SU-DHL-6 (cell line): ENCODE data around the gene PSME2.

Source experiments
- H2AFZ ChIP-seq: fragments of 200-600 bp; sonication (generic); 2 replicates; pipeline ENCODE4 v1.6.1; 2014; ENCODE audit warnings: low read depth, mild to moderate bottlenecking, moderate library complexity, mixed read lengths, antibody characterized with exemption, low read length; ENCODE audit not compliant: severe bottlenecking
- H3F3A ChIP-seq: fragments of 200-600 bp; shearing (Covaris generic); 2 replicates; pipeline ENCODE4 v1.6.0; 2016; ENCODE audit warnings: antibody characterized with exemption, mild to moderate bottlenecking; ENCODE audit not compliant: insufficient read depth
- H3K27ac ChIP-seq: fragments of 200-600 bp; sonication (generic); 2 replicates; pipeline ENCODE4 v1.5.1; 2016; ENCODE audit warnings: low read depth, mild to moderate bottlenecking, low read length, moderate library complexity, mixed read lengths
- H3K27me3 ChIP-seq: fragments of 200-600 bp; sonication (generic), shearing (Covaris generic); 2 replicates; pipeline ENCODE4 v1.6.0; 2014; ENCODE audit warnings: mild to moderate bottlenecking, low read length
- H3K36me3 ChIP-seq: fragments of 200-600 bp; sonication (generic); 2 replicates; pipeline ENCODE4 v1.6.1; 2014; ENCODE audit warnings: mild to moderate bottlenecking, low read length, mixed read lengths
- H3K4me2 ChIP-seq: fragments of 300-600, 200-600 bp; shearing (Covaris generic), sonication (generic); 2 replicates; pipeline ENCODE4 v1.6.0; 2014; ENCODE audit warnings: low read length, low read depth, mild to moderate bottlenecking; ENCODE audit not compliant: poor library complexity, severe bottlenecking
- H3K4me3 ChIP-seq: fragments of 200-600 bp; sonication (generic); 2 replicates; pipeline ENCODE4 v1.5.1; 2014; ENCODE audit warnings: antibody characterized with exemption, low read length, mild to moderate bottlenecking, mixed read lengths; ENCODE audit not compliant: insufficient read depth, poor library complexity, severe bottlenecking
- H3K79me2 ChIP-seq: fragments of 200-600 bp; sonication (generic); 2 replicates; pipeline ENCODE4 v1.6.1; 2014; ENCODE audit warnings: mild to moderate bottlenecking, low read length, moderate library complexity; ENCODE audit not compliant: insufficient read depth
- H3K9ac ChIP-seq: fragments of 200-600 bp; sonication (generic); 2 replicates; pipeline ENCODE4 v1.7.0; 2014; ENCODE audit warnings: mild to moderate bottlenecking, low read length
- H3K9me2 ChIP-seq: fragments of 200-600 bp; sonication (generic); replicated peaks from 2 replicates; pipeline ENCODE4 v1.6.1; 2014; ENCODE audit warnings: low read length; ENCODE audit not compliant: insufficient read depth
- H3K9me3 ChIP-seq: fragments of 200-600 bp; sonication (generic); 2 replicates; pipeline ENCODE4 v1.6.1; 2014; ENCODE audit warnings: low read length, mixed read lengths; ENCODE audit not compliant: insufficient read depth
- H4K20me1 ChIP-seq: fragments of 200-600 bp; sonication (generic); 2 replicates; pipeline ENCODE4 v1.6.1; 2014; ENCODE audit warnings: low read depth, mild to moderate bottlenecking, antibody characterized with exemption, low read length, moderate library complexity, mixed read lengths
- CTCF ChIP-seq: fragments of 200-600 bp; sonication (generic); IDR thresholded peaks from one replicate; pipeline ENCODE4 v1.5.1; 2017; ENCODE audit warnings: antibody characterized with exemption, mild to moderate bottlenecking, low read length, moderate library complexity; ENCODE audit not compliant: insufficient read depth, poor library complexity, severe bottlenecking
- EZH2phosphoT487 ChIP-seq: fragments of 200-600 bp; sonication (generic), shearing (Covaris generic); conservative IDR thresholded peaks from 2 replicates; pipeline ENCODE4 v1.6.1; 2018; ENCODE audit warnings: mild to moderate bottlenecking, antibody characterized with exemption, low read length, moderate library complexity, mixed read lengths

Gene PSME2

GRCh38 chr14:24139272-24139934 is 7.0 kb downstream of the PSME2 start:
- Histone ChIP-seq H3F3A (peaks cover 39% of the 10 kb centered on the region), H2AFZ (no peak overlapping the region), H3K4me3 (peak overlapping the region; percentile 73), H3K9me2 (no peaks in the 10 kb centered on the region), H3K9ac (peak overlapping the region; percentile 80), H4K20me1 (no peaks in the 10 kb centered on the region), H3K9me3 (no peaks in the 10 kb centered on the region), H3K27ac (peak overlapping the region; percentile 23; the same call in 1 of the 2 replicates), H3K27me3 (no peaks in the 10 kb centered on the region), H3K4me2 (peak overlapping the region; percentile 89), H3K36me3 (0 out of 2 replicates have a peak, but pooled peaks cover 2% of the 10 kb centered on the region), H3K79me2 (peaks cover 20% of the 10 kb centered on the region)
- TF ChIP-seq CTCF (no peak), EZH2phosphoT487 (no peak)

DNA sequence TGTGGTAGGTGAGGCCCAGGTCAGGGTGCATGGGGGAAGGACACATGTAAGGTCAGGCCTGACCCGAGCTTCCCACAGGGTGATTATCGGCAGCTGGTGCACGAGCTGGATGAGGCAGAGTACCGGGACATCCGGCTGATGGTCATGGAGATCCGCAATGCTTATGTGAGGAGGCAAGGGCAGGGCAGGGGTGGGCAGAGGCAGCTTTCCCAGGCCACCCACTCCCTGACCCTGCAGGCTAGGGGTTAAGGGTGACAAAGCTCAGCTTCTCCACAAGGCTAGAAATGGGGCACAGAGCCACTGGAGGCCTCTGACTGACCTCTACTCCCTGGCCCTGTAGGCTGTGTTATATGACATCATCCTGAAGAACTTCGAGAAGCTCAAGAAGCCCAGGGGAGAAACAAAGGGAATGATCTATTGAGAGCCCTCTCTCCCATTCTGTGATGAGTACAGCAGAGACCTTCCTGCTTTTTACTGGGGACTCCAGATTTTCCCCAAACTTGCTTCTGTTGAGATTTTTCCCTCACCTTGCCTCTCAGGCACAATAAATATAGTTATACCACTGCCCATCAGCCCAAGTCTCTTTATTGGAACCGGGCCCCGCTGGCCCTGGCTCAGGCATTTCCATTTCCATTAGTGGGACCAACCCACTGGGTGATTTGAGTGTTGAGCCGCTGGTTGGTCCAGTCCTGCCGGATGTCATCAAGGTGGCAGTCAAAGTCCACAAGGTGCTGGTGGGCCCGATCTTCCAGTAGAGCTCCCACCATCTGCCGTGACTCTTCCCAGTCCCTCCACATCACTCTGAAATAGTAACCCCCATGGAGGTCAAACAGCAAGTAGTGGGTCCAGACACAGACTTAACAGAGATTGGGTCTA is 7.8 kb downstream of the PSME2 start:
- H3K9ac ChIP-seq = no peak overlapping the region
- peaks cover 20% of the 10 kb centered on the region for H3K79me2 ChIP-seq
- H3K27ac ChIP-seq = no peak overlapping the region
- no peak overlapping the region for H3K4me3 ChIP-seq
- H3F3A ChIP-seq = peaks cover 39% of the 10 kb centered on the region
- no peak overlapping the region for H2AFZ ChIP-seq
- H4K20me1 ChIP-seq = no peaks in the 10 kb centered on the region
- no peaks in the 10 kb centered on the region for H3K36me3 ChIP-seq
- H3K4me2 ChIP-seq = peak overlapping the region; percentile 89
- H3K9me3 ChIP-seq = no peaks in the 10 kb centered on the region
- TF ChIP-seq CTCF (no peak), EZH2phosphoT487 (no peak)
- no peaks in the 10 kb centered on the region for H3K27me3 ChIP-seq
- H3K9me2 ChIP-seq = no peaks in the 10 kb centered on the region

DNA sequence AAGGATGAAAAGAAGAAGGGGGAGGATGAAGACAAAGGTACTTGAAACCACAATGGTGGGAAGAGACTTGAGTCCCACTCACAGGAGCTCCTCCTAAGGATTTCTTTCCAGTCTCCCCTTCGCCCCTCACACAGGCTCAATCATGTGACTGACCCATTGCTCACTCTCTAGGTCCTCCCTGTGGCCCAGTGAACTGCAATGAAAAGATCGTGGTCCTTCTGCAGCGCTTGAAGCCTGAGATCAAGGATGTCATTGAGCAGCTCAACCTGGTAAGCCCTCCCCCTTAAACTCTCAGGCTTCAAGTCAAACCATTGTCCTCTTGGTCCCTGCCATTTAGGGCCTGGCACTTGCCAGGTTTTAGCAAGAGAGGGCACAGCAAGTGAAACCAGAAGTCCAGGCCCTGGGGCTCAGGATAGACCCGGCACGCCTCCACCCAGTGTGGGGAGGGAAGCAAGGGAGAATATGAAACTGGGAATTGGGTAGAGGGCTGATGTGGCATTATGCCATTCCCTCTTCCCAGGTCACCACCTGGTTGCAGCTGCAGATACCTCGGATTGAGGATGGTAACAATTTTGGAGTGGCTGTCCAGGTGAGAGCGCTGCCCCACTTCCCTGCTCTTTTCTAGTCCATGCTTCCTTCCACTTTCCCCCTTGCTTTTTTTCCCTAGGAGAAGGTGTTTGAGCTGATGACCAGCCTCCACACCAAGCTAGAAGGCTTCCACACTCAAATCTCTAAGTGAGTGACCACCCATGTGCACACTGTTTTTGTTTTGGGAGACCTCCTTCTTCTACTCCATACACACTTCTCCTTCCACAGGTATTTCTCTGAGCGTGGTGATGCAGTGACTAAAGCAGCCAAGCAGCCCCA is 8.6 kb downstream of the PSME2 start:
- Histone ChIP-seq H3F3A (peaks cover 35% of the 10 kb centered on the region), H3K9ac (0 out of 2 replicates have a peak overlapping the region, but pooled peaks have one; percentile 89), H4K20me1 (no peaks in the 10 kb centered on the region), H2AFZ (no peak overlapping the region), H3K27me3 (no peaks in the 10 kb centered on the region), H3K79me2 (peaks cover 20% of the 10 kb centered on the region), H3K9me2 (no peaks in the 10 kb centered on the region), H3K9me3 (no peaks in the 10 kb centered on the region), H3K4me2 (no peak overlapping the region), H3K36me3 (no peaks in the 10 kb centered on the region), H3K4me3 (no peak overlapping the region), H3K27ac (peak overlapping the region; percentile 73)
- no peak for TF ChIP-seq CTCF
- TF ChIP-seq EZH2phosphoT487 = no peak
